ENCODE measurements around the gene ZBTB38.

GRCh38 chr3:141400073-141400971, 32.0 kb downstream of the ZBTB38 start:
- TF ChIP-seq CTCF (IDR thresholded peaks at IDR 0.05) (no peak), ZFX (IDR thresholded peaks at IDR 0.05; ENCODE audit: borderline replicate concordance) (no peak)

All from 22Rv1 (cell line).